CD4-positive, alpha-beta T cell treated with Interleukin-10 for 1 hour (primary cell): ENCODE data around the gene MPIG6B.
A peak's percentile ranks its signal among the peaks of the same experiment; 100 is the strongest.

Source experiments
- DNase-seq: peaks from one replicate; pipeline ENCODE4 v3.0.0-alpha.2; 2020

Gene MPIG6B

DNA sequence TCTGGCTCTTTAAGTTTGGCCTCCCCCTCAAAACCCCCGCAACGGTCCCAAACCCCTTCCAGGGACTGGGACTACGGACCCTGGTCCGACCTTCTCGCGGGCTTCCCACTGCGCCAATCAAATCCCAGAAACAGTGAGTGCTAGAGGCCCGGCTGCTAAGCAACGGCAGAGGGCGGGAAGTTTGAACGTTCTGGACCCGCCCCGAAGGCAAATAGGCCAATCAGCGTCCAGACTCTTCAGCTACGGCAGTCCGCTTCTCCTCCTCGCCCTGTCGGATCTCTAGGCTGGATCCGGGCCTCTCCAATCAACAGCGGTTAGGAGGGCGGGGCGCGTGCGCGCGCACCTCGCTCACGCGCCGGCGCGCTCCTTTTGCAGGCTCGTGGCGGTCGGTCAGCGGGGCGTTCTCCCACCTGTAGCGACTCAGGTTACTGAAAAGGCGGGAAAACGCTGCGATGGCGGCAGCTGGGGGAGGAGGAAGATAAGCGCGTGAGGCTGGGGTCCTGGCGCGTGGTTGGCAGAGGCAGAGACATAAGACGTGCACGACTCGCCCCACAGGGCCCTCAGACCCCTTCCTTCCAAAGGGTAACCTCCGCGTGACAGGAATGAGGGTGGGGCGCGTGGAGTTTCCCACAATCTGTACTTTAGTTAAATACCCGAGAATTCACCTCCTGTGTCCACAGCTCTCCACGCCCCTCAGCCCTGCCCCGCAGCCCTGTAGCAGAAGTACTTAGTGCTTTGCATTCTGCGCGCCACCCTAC, 16.6 kb downstream of the MPIG6B start, which contains the start of gene MSH5:
TSS of gene MSH5 (plus strand) at position 367 of the 758 bp plus-strand sequence. CDS start 462 bp downstream, outside the sequence.
- peak; percentile 97 for DNase-seq

DNA sequence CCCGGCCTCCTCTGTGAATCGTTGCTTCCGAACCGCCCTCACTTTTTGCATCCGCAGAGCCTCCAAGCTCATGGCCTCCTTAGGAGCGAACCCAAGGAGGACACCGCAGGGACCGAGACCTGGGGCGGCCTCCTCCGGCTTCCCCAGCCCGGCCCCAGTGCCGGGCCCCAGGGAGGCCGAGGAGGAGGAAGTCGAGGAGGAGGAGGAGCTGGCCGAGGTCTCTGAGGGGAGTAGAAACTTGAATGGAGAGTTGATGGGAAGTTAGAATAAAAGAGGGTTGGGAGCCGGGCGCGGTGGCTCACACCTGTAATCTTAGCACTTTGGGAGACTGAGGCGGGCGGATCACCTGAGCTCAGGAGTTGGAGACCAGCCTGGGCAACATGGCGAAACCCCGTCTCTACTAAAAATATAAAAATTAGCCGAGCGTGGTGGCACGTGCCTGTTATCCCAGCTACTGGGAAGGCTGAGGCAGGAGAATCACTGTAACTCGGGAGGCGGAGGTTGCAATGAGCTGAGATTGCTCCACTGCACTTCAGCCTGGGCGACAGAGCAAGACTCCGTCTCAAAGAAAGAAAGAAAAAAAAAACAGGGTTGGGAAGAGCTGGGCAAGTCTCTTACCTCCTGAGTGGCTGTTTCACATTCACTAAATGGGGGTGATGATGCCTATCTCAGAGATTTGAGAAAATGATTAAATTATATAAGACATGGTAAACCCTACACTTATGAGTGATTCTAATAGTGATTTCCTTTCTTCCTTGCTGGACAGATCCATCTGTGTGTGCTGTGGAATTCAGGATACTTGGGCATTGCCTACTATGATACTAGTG, 17.4 kb downstream of the MPIG6B start:
- DNase-seq, result no peak

GRCh38 chr6:31741815-31742214, 18.6 kb downstream of the MPIG6B start:
- DNase-seq, result no peak

- DNase-seq, result no peak
Measured at GRCh38 chr6:31742894-31743293, 19.7 kb downstream of the MPIG6B start.

DNA sequence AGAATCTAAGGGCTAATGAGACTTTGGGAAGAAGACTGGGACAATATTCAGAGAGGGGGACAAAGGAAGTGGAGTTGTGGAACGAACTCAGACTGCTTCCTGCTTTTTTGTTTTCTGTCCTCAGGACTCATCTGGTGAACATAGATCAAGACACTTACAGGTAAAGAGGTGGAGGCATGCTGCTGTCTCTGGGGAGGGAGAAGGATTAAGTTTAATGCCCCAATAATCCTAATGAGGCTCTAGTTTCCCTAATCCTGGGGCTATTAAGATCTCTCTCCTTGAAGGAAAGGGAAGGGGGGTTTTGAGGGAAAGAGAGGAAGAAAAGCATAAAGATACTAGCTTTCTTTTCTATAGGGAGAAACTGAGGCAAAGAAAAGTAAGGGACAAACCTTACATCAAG, 21.2 kb downstream of the MPIG6B start:
- DNase-seq, result no peak

DNA sequence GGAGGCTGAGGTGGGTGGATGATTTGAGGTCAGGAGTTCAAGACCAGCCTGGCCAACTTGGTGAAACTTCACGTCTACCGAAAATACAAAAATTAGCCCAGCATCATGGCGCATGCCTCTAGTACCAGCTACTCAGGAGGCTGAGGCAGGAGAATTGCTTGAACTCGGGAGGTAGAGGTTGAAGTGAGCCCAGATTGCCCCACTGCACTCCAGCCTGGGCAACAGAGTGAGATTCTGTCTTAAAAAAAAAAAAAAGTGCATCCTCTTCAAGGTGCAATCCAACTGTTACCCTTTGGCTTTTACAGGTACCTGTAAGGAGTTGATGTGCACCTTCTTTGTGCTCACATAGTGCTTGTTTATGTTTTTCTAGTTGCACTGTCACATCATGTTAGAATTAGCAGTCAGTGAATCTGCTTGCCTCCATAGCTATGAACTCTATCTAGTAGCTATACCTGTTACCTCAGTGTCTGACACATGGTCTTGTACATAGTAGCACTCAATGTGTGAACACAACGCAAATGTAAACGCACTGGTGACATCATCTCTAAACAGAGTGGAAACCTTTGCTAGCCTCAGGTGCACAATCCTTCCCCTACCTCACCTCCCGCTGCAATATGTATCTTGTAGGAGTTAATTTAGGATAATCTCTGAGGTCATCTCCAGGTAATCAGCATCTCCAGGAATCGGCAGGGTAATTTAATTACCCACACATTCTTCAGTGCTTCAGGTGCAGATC, 26.3 kb downstream of the MPIG6B start:
- no peak for DNase-seq

DNA sequence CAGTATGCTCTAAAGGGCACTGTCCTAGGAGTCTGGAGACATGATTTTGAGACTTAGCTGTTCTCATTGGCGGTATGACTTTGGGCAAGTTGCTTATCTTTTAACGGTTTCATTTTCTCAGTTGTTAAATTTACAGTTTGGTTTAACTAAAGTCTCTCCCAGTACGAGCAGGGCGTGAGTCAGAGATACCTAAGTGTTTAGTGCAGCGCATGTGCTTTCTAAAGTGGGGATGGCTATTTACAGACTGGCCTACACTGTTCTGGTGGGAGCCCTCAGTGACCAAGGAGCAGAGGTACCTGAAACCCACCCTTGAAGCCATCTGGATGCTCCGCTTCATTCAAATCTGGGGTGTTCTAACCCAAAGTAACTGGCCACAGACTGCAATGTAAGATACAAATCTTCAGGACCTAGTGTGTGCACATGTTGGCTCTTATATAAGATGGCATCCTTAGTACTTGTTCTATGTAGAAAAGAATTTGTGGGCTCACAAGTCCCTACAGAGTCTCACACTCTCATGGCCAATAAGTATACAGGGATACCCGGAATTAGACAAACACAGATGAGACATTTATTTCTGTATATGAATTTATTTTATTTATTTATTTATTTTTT, 27.3 kb downstream of the MPIG6B start:
- no peak for DNase-seq

GRCh38 chr6:31752739-31753319, 29.7 kb downstream of the MPIG6B start:
- no peak for DNase-seq

DNA sequence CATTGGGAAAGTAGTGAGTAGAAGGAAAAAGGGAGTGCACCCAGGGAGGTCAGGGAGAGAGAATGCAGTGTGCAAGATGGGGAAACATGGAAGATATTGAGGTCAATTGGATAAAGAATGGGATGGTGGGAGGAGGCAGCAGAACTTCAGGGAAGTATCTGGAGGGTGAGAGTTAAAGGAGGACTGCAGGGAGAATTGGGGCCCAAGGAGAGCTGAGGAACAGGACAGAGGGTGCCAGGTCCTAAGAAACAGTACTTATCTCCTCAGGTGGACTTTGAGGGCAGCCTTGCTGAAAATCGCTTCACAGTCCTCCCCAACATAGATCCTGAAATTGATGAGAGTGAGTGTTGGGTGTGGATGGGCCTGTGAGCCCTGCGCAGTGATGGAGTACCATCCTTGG, 35.1 kb downstream of the MPIG6B start:
- no peak for DNase-seq

- no peak for DNase-seq
Measured at GRCh38 chr6:31760790-31761189, 37.6 kb downstream of the MPIG6B start.

DNA sequence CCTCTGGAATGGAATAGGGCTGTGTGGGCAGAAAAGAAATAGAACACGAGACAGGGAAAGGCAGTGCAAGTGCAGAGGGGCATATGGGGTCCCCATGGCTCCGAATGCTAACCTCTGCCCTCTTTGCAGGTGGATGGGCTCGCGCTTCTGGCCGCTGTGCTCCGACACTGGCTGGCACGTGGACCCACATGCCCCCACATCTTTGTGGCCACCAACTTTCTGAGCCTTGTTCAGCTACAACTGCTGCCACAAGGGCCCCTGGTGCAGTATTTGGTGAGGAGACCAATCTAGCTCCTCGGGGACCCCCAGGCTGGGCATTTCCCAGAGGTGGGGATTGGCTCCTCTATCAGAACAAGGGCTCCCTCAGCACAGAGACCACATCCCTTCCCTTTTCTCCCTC, 38.2 kb downstream of the MPIG6B start:
- no peak for DNase-seq

DNA sequence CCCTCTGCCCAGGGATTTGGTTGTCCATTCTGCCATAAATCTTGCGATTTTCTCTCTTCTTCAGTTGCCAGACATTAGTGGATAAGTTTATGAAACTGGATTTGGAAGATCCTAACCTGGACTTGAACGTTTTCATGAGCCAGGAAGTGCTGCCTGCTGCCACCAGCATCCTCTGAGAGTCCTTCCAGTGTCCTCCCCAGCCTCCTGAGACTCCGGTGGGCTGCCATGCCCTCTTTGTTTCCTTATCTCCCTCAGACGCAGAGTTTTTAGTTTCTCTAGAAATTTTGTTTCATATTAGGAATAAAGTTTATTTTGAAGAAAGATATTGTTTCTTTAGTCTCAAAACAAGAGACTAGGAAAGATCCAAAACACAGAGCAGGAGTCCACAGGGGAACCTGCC, 39.2 kb downstream of the MPIG6B start, which contains the start of gene SAPCD1:
TSS of gene SAPCD1 (plus strand) at position 301 of the 400 bp plus-strand sequence. CDS start 399 bp downstream, outside the sequence.
- no peak for DNase-seq

DNA sequence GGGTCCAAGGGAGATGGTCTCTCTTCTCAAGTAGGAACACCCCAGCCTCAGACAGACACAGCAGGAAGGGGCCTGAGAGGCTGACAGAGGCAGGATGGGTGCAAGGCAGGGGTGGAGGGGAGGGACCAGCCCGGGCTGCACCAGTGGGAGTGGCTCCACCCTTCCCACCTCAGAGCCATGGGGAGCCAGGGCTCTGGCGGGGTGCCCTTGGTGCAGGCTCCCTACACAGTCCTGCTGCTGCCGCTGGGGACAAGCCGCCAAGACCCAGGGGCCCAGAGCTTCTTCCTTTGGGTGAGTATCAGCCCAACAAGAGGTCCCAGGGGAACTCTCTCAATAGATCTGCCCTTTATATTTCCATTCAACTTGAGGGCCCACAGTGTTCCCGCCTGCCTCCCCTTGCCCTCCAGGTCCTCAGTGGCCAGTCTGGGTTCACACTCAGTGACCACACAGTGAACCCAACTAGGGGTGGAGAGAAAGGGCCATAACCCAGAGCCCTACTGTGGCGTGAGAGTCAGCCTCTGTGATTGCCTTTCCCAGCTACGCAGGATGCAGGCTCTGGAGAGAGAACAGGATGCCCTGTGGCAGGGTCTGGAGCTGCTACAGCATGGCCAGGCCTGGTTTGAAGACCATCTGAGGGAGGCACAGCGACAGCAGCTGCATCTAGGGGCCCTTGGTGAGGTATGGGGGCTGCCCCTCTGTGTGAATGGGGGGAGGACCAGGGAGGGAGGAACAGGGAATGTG, 39.9 kb downstream of the MPIG6B start:
- DNase-seq, result no peak

- DNase-seq, result no peak
Measured at GRCh38 chr6:31763619-31763940, 40.4 kb downstream of the MPIG6B start.

DNA sequence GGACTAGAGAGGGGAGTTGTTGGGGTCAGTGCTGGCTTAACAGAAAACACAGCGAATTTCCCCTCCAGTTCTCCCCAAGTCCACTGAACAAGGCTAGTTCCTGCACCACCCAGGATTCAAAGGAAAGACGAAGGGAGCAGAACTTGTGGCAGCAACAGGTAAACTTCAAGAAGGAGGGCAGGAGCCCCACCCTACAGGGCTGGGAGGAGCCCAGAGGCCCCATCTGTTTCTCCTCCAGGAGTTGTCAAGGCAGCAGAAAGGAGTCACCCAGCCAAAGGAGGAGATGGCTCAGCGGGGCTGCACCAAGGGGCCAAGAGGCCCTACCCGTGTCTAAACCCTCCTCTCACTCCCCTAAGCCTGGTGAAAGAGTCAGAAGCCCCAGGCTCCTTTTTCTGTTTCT, 41.0 kb downstream of the MPIG6B start:
- DNase-seq, result no peak

GRCh38 chr6:31765559-31765909, 42.4 kb downstream of the MPIG6B start:
- no peak for DNase-seq

DNA sequence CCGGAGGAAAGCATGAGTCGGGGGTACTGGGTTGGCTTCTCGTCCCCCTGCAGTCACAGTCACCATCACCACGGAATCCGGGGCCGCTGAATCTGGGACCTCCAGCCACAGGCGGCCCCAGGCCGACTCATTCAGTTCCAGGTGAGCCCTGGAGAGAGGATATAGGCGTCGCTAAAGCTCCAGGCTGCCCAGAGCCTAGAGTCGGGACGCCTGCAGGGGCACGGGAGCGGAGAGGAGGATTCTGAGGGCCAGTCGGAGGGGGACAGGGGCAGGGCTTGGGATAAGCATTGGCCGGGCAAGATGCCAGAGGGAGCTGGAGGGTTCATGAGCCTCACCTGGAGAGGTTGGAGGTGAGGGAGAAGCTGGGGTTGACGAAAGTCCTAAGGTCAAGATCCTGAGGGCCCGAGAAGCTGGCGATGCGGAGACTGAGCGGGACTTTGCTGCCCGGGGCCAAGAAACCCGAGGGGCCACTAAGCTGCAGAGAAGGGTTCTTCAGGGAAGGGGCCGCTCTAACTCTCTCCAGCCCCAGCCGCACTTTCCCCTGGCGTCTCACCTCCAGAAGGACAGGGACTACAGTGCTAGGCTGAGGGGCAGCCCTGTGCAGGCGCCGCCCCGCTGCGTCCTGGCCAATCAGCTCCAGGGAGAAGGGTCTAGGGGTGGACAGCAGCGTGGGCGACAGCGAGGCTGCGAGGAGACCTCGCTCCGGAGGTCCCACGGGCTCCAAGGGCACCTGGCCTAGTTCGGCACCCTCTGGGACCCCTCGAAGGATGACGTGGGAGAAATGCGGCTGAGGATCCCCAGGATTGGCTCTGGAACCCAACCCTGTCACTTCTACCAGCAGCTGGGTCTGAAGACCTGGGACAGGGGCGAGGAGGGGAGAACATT, 43.0 kb downstream of the MPIG6B start:
- no peak for DNase-seq

GRCh38 chr6:31767096-31767645, 44.0 kb downstream of the MPIG6B start:
- DNase-seq, result no peak

DNA sequence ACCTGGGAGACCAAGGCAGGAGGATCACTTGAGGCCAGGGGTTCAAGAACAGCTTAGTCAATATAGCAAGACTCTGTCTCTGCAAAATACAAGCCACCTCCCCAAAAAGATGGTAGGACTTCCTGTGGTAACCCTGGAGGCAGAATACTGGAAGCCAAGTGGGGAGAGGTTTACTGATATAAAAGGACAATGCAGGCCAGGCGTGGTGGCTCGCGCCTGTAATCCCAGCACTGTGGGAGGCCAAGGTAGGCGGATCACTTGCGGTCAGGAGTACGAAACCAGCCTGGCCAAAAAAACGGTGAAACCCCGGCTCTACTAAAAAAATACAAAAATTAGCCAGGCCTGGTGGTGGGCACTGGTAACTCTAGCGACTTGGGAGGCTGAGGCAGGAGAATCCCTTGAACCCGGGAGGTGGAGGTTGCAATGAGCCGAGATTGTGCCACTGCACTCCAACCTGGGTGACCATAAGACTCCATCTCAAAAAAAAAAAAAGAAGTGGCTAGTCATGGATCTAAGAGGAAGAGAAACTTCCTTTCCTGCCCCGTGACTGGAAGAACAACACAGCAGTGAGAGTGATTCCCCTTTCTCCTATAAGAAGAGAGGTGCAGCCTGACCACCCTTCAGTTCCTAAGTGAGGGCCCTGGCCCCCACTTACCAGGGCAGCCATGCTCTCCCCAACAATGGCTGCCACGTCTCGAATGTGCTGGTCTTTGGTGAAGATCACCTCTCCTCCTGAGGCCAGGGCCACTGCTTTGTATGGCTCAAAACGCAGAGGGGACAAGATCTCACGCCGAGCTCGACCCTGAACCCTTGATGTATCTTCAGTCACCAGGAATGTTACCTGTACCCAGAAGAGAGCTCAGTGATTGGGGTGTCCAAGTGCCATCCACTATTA, 45.4 kb downstream of the MPIG6B start:
- DNase-seq, result no peak
